ENCODE data around the gene BSND. TPM values are rescaled to one million over a fixed set of nuclear protein-coding genes. Genes with fewer than 3 reads are reported as not detected.

Gene BSND
- total RNA-seq, 1 donor from 2014 or later: not detected

DNA sequence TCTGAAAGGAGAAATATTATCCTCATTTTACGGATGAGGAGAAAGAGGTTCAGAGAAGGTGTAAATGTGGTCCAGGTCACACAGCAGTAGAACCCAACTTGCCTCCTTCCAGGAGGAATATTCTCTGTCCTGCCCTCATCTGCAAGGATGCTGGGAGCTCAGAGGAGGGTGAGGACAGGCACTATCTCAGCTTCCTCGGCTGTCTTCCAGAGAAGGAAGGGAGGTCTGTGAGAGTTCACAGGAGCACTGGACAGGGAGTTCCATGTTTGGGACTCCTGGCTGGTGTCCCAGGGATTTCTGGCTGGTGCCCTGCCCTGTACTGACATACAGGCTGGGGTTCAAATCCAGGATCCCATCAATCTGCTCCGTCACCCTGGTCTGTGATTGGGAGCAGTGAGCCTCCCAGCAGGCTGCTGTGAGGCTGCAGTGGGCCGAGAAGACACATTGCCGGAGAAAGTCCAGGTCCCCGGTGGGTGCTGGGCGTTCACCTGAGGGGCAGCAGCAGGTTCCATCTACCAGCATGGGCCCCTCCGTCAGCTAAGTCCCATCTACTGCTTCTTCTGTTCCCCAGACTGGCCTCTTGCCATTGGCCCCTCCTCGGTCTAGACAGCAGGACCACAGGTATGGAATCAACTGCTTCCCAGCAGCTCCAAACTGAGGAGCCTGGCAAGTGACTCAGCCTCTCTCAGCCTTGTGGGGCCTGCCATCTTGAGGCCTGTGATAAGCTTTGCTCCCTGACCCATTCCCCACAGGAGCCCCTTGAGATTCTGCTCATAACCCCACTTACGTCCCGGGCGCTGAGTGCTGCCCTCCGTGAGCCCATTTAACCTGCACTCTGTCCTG, 8.5 kb upstream of the BSND start:
- H3K4me1 ChIP-seq (ENCODE audit: control insufficient read depth in 3 of 3, insufficient read depth in 3 of 3, low read length in 3 of 3): no peaks in the 10 kb centered on the region
- H3K9ac ChIP-seq (ENCODE audit: low read depth in 1 of 3, low read length in 3 of 3): no peak overlapping the region
- H3K36me3 ChIP-seq (ENCODE audit: control insufficient read depth in 3 of 3, insufficient read depth in 3 of 3, low read length in 3 of 3): no peaks in the 10 kb centered on the region
- H3K27ac ChIP-seq (ENCODE audit: low read depth, low read length): no peak overlapping the region
- no peaks in the 10 kb centered on the region for H3K9me3 ChIP-seq (ENCODE audit: control insufficient read depth in 3 of 3, low read length in 3 of 3)
- H3K27me3 ChIP-seq (ENCODE audit: control insufficient read depth in 3 of 3, insufficient read depth in 3 of 3, low read length in 3 of 3): peaks cover 0 to 9% (median 5%) of the 10 kb centered on the region in 3 donors
- H3K4me3 ChIP-seq (ENCODE audit: low read length in 3 of 3): no peak overlapping the region

DNA sequence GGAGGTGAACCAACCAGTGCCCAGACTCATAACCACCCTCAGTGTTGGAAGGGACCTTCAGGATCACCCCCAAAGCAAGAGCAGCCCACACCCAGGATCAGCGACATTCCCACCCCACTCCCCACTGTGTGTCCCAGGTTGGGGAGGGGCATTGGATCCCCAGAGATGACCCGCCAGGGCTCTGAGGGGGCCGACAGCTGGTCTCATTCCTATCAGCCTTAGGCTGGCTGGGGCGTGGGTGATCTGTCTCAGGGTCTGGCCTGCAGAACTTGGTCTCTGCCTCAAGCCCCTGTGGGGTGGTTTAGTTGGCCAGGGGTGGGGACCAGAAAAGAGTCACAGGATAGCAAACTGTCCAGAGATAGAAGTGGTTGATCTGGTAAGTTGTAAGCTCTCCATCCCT, 7.8 kb upstream of the BSND start:
- no peaks in the 10 kb centered on the region for H3K9me3 ChIP-seq (ENCODE audit: control insufficient read depth in 3 of 3, low read length in 3 of 3)
- H3K27me3 ChIP-seq (ENCODE audit: control insufficient read depth in 3 of 3, insufficient read depth in 3 of 3, low read length in 3 of 3): peaks cover 5 to 16% (median 12%) of the 10 kb centered on the region in 3 donors
- no peak overlapping the region for H3K4me3 ChIP-seq (ENCODE audit: low read length in 3 of 3)
- H3K9ac ChIP-seq (ENCODE audit: low read depth in 1 of 3, low read length in 3 of 3): no peak overlapping the region
- no peak overlapping the region for H3K27ac ChIP-seq (ENCODE audit: low read depth, low read length)
- H3K36me3 ChIP-seq (ENCODE audit: control insufficient read depth in 3 of 3, insufficient read depth in 3 of 3, low read length in 3 of 3): no peaks in the 10 kb centered on the region
- no peaks in the 10 kb centered on the region for H3K4me1 ChIP-seq (ENCODE audit: control insufficient read depth in 3 of 3, insufficient read depth in 3 of 3, low read length in 3 of 3)

DNA sequence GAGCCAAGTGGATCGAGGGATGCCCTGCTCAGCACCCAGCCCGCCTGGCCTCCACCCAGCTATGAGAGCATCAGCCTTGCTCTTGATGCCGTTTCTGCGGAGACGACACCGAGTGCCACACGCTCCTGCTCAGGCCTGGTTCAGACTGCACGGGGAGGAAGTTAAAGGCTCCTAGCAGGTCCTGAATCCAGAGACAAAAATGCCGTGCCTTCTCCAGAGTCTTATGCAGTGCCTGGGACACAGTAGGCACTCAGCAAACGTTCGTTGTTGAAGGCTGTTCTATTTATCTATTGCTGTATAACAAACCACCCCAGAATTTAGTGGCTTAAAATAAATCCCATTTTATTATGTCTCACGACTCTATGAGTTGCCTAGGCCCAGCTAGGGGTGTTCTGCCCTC, 6.8 kb upstream of the BSND start:
- no peaks in the 10 kb centered on the region for H3K9me3 ChIP-seq (ENCODE audit: control insufficient read depth in 3 of 3, low read length in 3 of 3)
- no peak overlapping the region for H3K27ac ChIP-seq (ENCODE audit: low read depth, low read length)
- H3K36me3 ChIP-seq (ENCODE audit: control insufficient read depth in 3 of 3, insufficient read depth in 3 of 3, low read length in 3 of 3): no peaks in the 10 kb centered on the region
- H3K9ac ChIP-seq (ENCODE audit: low read depth in 1 of 3, low read length in 3 of 3): no peak overlapping the region
- H3K27me3 ChIP-seq (ENCODE audit: control insufficient read depth in 3 of 3, insufficient read depth in 3 of 3, low read length in 3 of 3): peaks cover 15 to 24% (median 22%) of the 10 kb centered on the region in 3 donors
- H3K4me3 ChIP-seq (ENCODE audit: low read length in 3 of 3): no peak overlapping the region
- H3K4me1 ChIP-seq (ENCODE audit: control insufficient read depth in 3 of 3, insufficient read depth in 3 of 3, low read length in 3 of 3): no peaks in the 10 kb centered on the region

- H3K36me3 ChIP-seq (ENCODE audit: control insufficient read depth in 3 of 3, insufficient read depth in 3 of 3, low read length in 3 of 3): no peaks in the 10 kb centered on the region
- H3K9ac ChIP-seq (ENCODE audit: low read depth in 1 of 3, low read length in 3 of 3): no peak overlapping the region
- H3K27ac ChIP-seq (ENCODE audit: low read depth, low read length): no peak overlapping the region
- H3K4me3 ChIP-seq (ENCODE audit: low read length in 3 of 3): no peak overlapping the region
- H3K4me1 ChIP-seq (ENCODE audit: control insufficient read depth in 3 of 3, insufficient read depth in 3 of 3, low read length in 3 of 3): no peaks in the 10 kb centered on the region
- H3K9me3 ChIP-seq (ENCODE audit: control insufficient read depth in 3 of 3, low read length in 3 of 3): no peaks in the 10 kb centered on the region
- peaks cover 27 to 36% (median 33%) of the 10 kb centered on the region in 3 donors for H3K27me3 ChIP-seq (ENCODE audit: control insufficient read depth in 3 of 3, insufficient read depth in 3 of 3, low read length in 3 of 3)
Measured at GRCh38 chr1:54993140-54993539, 5.6 kb upstream of the BSND start.

DNA sequence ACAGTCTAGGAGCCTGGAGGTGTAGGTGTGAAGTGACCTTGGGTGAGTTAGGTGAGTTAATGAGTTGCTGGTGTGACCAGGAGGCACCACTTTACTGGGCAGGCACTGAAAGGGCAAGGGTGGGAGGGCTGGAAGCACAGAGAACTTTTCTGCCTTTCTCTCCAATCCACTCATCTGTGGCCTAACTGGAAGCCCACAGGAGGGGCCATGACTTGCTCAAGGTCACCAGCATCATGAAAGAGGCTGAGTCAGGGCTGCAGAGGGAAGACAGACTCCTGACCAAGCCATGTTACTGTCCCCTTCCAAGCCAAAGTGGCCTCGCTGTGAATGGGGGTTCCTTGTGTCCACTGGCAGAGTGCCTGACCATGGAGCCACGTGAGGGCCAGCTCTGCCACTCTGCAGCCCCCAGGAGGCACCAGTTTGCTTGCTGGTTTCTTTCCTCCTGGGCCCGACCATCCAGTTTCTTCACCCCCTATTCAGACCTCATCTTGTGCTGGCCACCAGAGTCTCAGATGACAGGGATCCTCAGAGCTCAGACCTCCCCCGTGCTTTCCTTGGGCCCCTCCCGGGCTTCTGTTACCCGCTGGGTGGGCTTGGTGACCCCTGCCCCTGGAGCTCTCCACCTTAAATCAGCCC, 4.3 kb upstream of the BSND start:
- no peaks in the 10 kb centered on the region for H3K4me1 ChIP-seq (ENCODE audit: control insufficient read depth in 3 of 3, insufficient read depth in 3 of 3, low read length in 3 of 3)
- no peak overlapping the region for H3K4me3 ChIP-seq (ENCODE audit: low read length in 3 of 3)
- no peak overlapping the region for H3K9ac ChIP-seq (ENCODE audit: low read depth in 1 of 3, low read length in 3 of 3)
- no peaks in the 10 kb centered on the region for H3K9me3 ChIP-seq (ENCODE audit: control insufficient read depth in 3 of 3, low read length in 3 of 3)
- H3K27ac ChIP-seq (ENCODE audit: low read depth, low read length): no peak overlapping the region
- no peaks in the 10 kb centered on the region for H3K36me3 ChIP-seq (ENCODE audit: control insufficient read depth in 3 of 3, insufficient read depth in 3 of 3, low read length in 3 of 3)
- peaks cover 30 to 43% (median 37%) of the 10 kb centered on the region in 3 donors for H3K27me3 ChIP-seq (ENCODE audit: control insufficient read depth in 3 of 3, insufficient read depth in 3 of 3, low read length in 3 of 3)

GRCh38 chr1:54995013-54995760, 3.5 kb upstream of the BSND start:
- no peaks in the 10 kb centered on the region for H3K9me3 ChIP-seq (ENCODE audit: control insufficient read depth in 3 of 3, low read length in 3 of 3)
- H3K4me3 ChIP-seq (ENCODE audit: low read length in 3 of 3): no peak overlapping the region
- H3K4me1 ChIP-seq (ENCODE audit: control insufficient read depth in 3 of 3, insufficient read depth in 3 of 3, low read length in 3 of 3): no peaks in the 10 kb centered on the region
- peaks cover 30 to 47% (median 39%) of the 10 kb centered on the region in 3 donors for H3K27me3 ChIP-seq (ENCODE audit: control insufficient read depth in 3 of 3, insufficient read depth in 3 of 3, low read length in 3 of 3)
- H3K36me3 ChIP-seq (ENCODE audit: control insufficient read depth in 3 of 3, insufficient read depth in 3 of 3, low read length in 3 of 3): no peaks in the 10 kb centered on the region
- no peak overlapping the region for H3K27ac ChIP-seq (ENCODE audit: low read depth, low read length)
- H3K9ac ChIP-seq (ENCODE audit: low read depth in 1 of 3, low read length in 3 of 3): no peak overlapping the region

DNA sequence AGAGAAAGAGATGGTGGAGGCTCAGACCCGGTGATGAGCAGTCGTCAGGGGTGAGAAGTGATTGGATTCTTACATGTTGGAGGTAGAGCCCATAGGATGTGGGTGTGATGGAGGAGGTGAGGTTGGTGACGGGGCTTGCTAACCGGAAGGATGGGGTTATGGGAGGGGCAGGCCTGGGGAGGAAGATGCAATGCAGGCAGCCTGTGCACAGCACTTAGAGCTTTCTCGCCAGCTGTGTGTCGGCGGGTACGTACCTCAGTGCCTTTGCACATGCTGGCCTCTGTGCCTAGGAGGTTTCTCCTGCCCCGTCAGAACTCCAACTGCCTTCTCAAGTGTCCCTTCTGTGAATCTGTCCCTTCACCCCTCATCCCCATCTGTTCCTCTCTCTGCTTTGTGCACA, 2.9 kb upstream of the BSND start:
- H3K4me1 ChIP-seq (ENCODE audit: control insufficient read depth in 3 of 3, insufficient read depth in 3 of 3, low read length in 3 of 3): no peaks in the 10 kb centered on the region
- H3K36me3 ChIP-seq (ENCODE audit: control insufficient read depth in 3 of 3, insufficient read depth in 3 of 3, low read length in 3 of 3): no peaks in the 10 kb centered on the region
- H3K9me3 ChIP-seq (ENCODE audit: control insufficient read depth in 3 of 3, low read length in 3 of 3): no peaks in the 10 kb centered on the region
- no peak overlapping the region for H3K27ac ChIP-seq (ENCODE audit: low read depth, low read length)
- peaks cover 30 to 47% (median 39%) of the 10 kb centered on the region in 3 donors for H3K27me3 ChIP-seq (ENCODE audit: control insufficient read depth in 3 of 3, insufficient read depth in 3 of 3, low read length in 3 of 3)
- H3K9ac ChIP-seq (ENCODE audit: low read depth in 1 of 3, low read length in 3 of 3): no peak overlapping the region
- no peak overlapping the region for H3K4me3 ChIP-seq (ENCODE audit: low read length in 3 of 3)

DNA sequence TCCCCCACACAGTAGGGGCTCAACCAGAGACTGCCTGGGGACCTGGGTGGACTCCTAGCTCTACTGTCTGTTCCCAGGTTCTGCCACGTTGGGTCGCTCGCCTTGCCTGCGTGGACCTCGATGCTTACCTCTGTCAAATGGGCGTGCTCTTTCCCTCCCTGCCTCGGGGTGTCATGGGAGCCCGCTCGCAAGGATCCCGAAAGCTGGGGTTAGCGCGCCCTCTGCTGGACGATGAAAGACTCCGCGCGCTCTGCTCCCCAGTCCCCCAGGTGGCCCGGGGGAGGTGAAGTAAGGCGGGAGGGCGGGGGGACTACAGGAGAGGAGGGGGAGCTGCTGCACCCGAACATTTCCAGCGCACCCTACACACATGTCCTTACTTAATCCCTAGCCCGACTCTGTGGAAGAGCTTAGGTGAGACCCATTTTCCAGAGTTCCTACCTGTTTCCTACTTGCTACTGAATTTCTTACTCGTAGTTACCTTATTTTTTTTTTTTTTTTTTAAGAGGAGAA, 2.3 kb upstream of the BSND start:
- Histone ChIP-seq H3K4me1 (ENCODE audit: control insufficient read depth in 3 of 3, insufficient read depth in 3 of 3, low read length in 3 of 3) (no peaks in the 10 kb centered on the region), H3K9ac (ENCODE audit: low read depth in 1 of 3, low read length in 3 of 3) (no peak overlapping the region), H3K27ac (ENCODE audit: low read depth, low read length) (no peak overlapping the region), H3K4me3 (ENCODE audit: low read length in 3 of 3) (no peak overlapping the region), H3K27me3 (ENCODE audit: control insufficient read depth in 3 of 3, insufficient read depth in 3 of 3, low read length in 3 of 3) (peaks cover 30 to 47% (median 39%) of the 10 kb centered on the region in 3 donors), H3K36me3 (ENCODE audit: control insufficient read depth in 3 of 3, insufficient read depth in 3 of 3, low read length in 3 of 3) (no peaks in the 10 kb centered on the region), H3K9me3 (ENCODE audit: control insufficient read depth in 3 of 3, low read length in 3 of 3) (no peaks in the 10 kb centered on the region)

DNA sequence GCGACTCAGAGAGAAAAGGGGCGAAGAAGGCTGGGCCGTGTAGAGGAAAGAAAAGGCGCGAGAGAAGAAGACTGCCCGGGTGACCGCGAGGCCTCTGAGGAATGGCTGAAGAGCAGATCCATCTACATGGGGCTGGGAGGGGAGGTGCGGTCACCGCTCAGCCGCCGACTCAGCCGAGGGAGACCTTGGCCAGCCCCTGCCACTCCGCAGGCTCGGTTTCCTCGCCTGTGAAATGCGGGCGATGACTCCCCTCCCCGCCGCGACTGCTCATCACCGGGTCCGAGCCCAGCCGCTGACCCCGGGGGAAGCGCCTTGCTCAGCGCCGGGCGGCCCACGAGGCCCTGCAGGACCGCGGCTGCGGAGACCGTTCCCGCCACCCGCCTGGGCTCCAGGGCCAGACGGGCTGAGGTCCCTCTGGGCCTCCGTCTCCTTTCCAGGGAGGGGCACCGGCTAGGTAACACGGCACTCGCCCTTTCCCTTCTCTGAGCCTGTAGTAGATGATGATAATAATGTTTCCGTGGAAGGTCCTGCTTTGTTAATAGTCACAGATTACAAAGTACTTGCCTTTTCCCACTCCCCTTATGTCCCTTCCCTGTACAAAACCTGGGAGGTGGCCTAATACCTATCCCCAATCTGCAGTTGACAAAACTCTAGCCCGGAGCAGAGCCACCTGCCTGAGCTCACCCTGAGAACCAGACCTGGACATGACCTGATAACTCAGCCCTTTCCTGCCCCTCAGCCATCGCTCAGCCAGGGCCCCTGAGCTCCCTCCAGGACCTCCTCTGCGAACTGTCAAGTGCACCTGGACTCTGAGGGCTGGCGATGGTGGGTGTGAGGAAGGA, 1.6 kb upstream of the BSND start:
- Histone ChIP-seq H3K36me3 (ENCODE audit: control insufficient read depth in 3 of 3, insufficient read depth in 3 of 3, low read length in 3 of 3) (no peaks in the 10 kb centered on the region), H3K27ac (ENCODE audit: low read depth, low read length) (no peak overlapping the region), H3K4me3 (ENCODE audit: low read length in 3 of 3) (no peak overlapping the region), H3K9me3 (ENCODE audit: control insufficient read depth in 3 of 3, low read length in 3 of 3) (no peaks in the 10 kb centered on the region), H3K4me1 (ENCODE audit: control insufficient read depth in 3 of 3, insufficient read depth in 3 of 3, low read length in 3 of 3) (no peaks in the 10 kb centered on the region), H3K27me3 (ENCODE audit: control insufficient read depth in 3 of 3, insufficient read depth in 3 of 3, low read length in 3 of 3) (peaks cover 32 to 47% (median 39%) of the 10 kb centered on the region in 3 donors), H3K9ac (ENCODE audit: low read depth in 1 of 3, low read length in 3 of 3) (no peak overlapping the region)
